Activated CD4-positive, alpha-beta memory T cell treated with anti-CD3 and anti-CD28 coated beads, Interleukin-2, amount 10 ng/mL, durations not matched to agents 7 days and 5 days (primary cell): ENCODE results near the gene RABGGTA. TPM values are rescaled to one million over a fixed set of nuclear protein-coding genes. Genes with fewer than 3 reads are reported as not detected.
A peak's percentile ranks its signal among the peaks of the same experiment; 100 is the strongest.

ENCODE experiments used
- CTCF ChIA-PET: fragments of 350-600 bp; sonication (Branson Sonifier 250); formaldehyde crosslinking; loops from one replicate; lab custom pipeline; 2021; ENCODE audit warnings: antibody characterized with exemption, inconsistent platforms; lab: Charles Lee
- POLR2A ChIA-PET: fragments of 350-600 bp; sonication (Branson Sonifier 250); formaldehyde crosslinking; loops from one replicate; lab custom pipeline; 2021; ENCODE audit warnings: antibody characterized with exemption; lab: Charles Lee
- DNase-seq: peaks from one replicate; pipeline ENCODE4 v3.0.0-alpha.2; 2020
- H3K27ac Mint-ChIP-seq: one replicate; pipeline ENCODE4 v1.8.0; 2021; ENCODE audit warnings: mild to moderate bottlenecking, mixed read lengths
- H3K27me3 Mint-ChIP-seq: one replicate; pipeline ENCODE4 v1.8.0; 2021; ENCODE audit warnings: mixed read lengths
- H3K36me3 Mint-ChIP-seq: one replicate; pipeline ENCODE4 v1.8.0; 2021; ENCODE audit warnings: low read depth, mixed read lengths
- H3K4me1 Mint-ChIP-seq: one replicate; pipeline ENCODE4 v1.8.0; 2021; ENCODE audit warnings: mixed read lengths
- H3K4me3 Mint-ChIP-seq: one replicate; pipeline ENCODE4 v1.8.0; 2021; ENCODE audit warnings: mild to moderate bottlenecking, mixed read lengths
- H3K9me3 Mint-ChIP-seq: one replicate; pipeline ENCODE4 v1.8.0; 2021; ENCODE audit warnings: mixed read lengths
- total RNA-seq, 2 experiments: library from RNA; stranded (reverse); gene quantifications; one replicate each; pipeline ENCODE4 v1.2.3, GENCODE V29; 2021

RABGGTA gene
- total RNA-seq, 2 experiments from 2014 or later = 40.2 to 41.0 TPM

GRCh38 chr14:24216345-24216699 lies 55.1 kb downstream of the RABGGTA start:
- no peaks in the 10 kb centered on the region for H3K27me3 Mint-ChIP-seq
- DNase-seq = no peak
- ChIA-PET CTCF (interaction anchor here (1.0 to 3.4 kb wide), 22 partner anchors 9 to 220 kb away, joined by 3 to 33 read pairs (median 8); partner anchors contain the start of genes CIDEB, DCAF11, IPO4 and IRF9), POLR2A (interaction anchor here (0.7 to 14.0 kb wide), 29 partner anchors 8 to 216 kb away, joined by 3 to 186 read pairs (median 5); partner anchors contain the start of genes CARMIL3, CIDEB, DCAF11 and DHRS1)
- H3K36me3 Mint-ChIP-seq = peaks cover 37% of the 10 kb centered on the region
- H3K27ac Mint-ChIP-seq = peak overlapping the region; percentile 95
- no peaks in the 10 kb centered on the region for H3K9me3 Mint-ChIP-seq
- peak overlapping the region; percentile 88 for H3K4me3 Mint-ChIP-seq
- H3K4me1 Mint-ChIP-seq = peaks cover 58% of the 10 kb centered on the region

Other genes starting within 250 kb of the RABGGTA start
- gene CARMIL3, start 219.6 kb downstream of the RABGGTA start, total RNA-seq = 1 to 10 TPM; 3.7 to 4.2 TPM
- gene CPNE6, start 200.0 kb downstream of the RABGGTA start, total RNA-seq = not detected
- gene PCK2, start 177.3 kb downstream of the RABGGTA start, total RNA-seq = 10 to 100 TPM; 88.5 to 90.6 TPM
- gene DCAF11, start 156.8 kb downstream of the RABGGTA start, total RNA-seq = 10 to 100 TPM; 94.1 to 98.2 TPM
- gene NRL, start 156.6 kb downstream of the RABGGTA start, total RNA-seq = 1 to 10 TPM; 2.1 to 2.4 TPM
- 1 to 10 TPM; 1.3 to 1.4 TPM for gene FITM1, start 140.9 kb downstream of the RABGGTA start, total RNA-seq
- gene PSME1, start 135.4 kb downstream of the RABGGTA start, total RNA-seq = 100 to 1,000 TPM; 391 to 397 TPM
- 10 to 100 TPM; 45.0 to 51.7 TPM for gene EMC9, start 130.0 kb downstream of the RABGGTA start, total RNA-seq
- gene PSME2, start 125.0 kb downstream of the RABGGTA start, total RNA-seq = 100 to 1,000 TPM; 395 to 405 TPM
- 100 to 1,000 TPM; 122 to 129 TPM for gene RNF31, start 124.1 kb downstream of the RABGGTA start, total RNA-seq
- gene IRF9, start 110.3 kb downstream of the RABGGTA start, total RNA-seq = 100 to 1,000 TPM; 262 to 267 TPM
- gene REC8, start 99.5 kb downstream of the RABGGTA start, total RNA-seq = 10 to 100 TPM; 48.0 to 51.9 TPM
- 10 to 100 TPM; 24.0 to 26.2 TPM for gene IPO4, start 82.8 kb downstream of the RABGGTA start, total RNA-seq
- gene TM9SF1, start 76.2 kb downstream of the RABGGTA start, total RNA-seq = 10 to 100 TPM; 30.8 to 35.1 TPM
- gene TSSK4, start 65.9 kb downstream of the RABGGTA start, total RNA-seq = under 1 TPM; 0.48 to 0.76 TPM
- 10 to 100 TPM; 92.9 to 97.9 TPM for gene CHMP4A, start 58.1 kb downstream of the RABGGTA start, total RNA-seq
- gene MDP1, start 55.5 kb downstream of the RABGGTA start, total RNA-seq = 10 to 100 TPM; 13.5 to 17.0 TPM
- 100 to 1,000 TPM; 190 to 197 TPM for gene NEDD8, start 39.2 kb downstream of the RABGGTA start, total RNA-seq
- gene GMPR2, start 38.7 kb downstream of the RABGGTA start, total RNA-seq = 10 to 100 TPM; 78.1 to 90.3 TPM
- gene TINF2, start 29.0 kb downstream of the RABGGTA start, total RNA-seq = 100 to 1,000 TPM; 133 to 139 TPM
- gene TGM1, start 8.4 kb downstream of the RABGGTA start, total RNA-seq = 1 to 10 TPM; 4.0 to 4.4 TPM
- 10 to 100 TPM; 31.6 to 33.4 TPM for gene DHRS1, start 28.2 kb upstream of the RABGGTA start, total RNA-seq
- 10 to 100 TPM; 25.8 to 27.7 TPM for gene NOP9, start 28.3 kb upstream of the RABGGTA start, total RNA-seq
- 10 to 100 TPM; 38.4 to 39.6 TPM for gene CIDEB, start 36.4 kb upstream of the RABGGTA start, total RNA-seq
- 10 to 100 TPM; 18.5 to 19.6 TPM for gene LTB4R2, start 38.5 kb upstream of the RABGGTA start, total RNA-seq
- gene LTB4R, start 39.9 kb upstream of the RABGGTA start, total RNA-seq = 10 to 100 TPM; 36.1 to 37.9 TPM
- 1 to 10 TPM; 4.5 to 5.9 TPM for gene ADCY4, start 63.5 kb upstream of the RABGGTA start, total RNA-seq
- gene RIPK3, start 68.4 kb upstream of the RABGGTA start, total RNA-seq = 10 to 100 TPM; 37.3 to 38.0 TPM
- gene NFATC4, start 96.6 kb upstream of the RABGGTA start, total RNA-seq = not detected
- under 1 TPM; 0.18 TPM for gene NYNRIN, start 127.4 kb upstream of the RABGGTA start, total RNA-seq
- 1 to 10 TPM; 8.6 to 9.5 TPM for gene CBLN3, start 158.1 kb upstream of the RABGGTA start, total RNA-seq
- gene KHNYN, start 158.4 kb upstream of the RABGGTA start, total RNA-seq = 10 to 100 TPM; 96.0 to 99.5 TPM
- gene SDR39U1, start 171.2 kb upstream of the RABGGTA start, total RNA-seq = 10 to 100 TPM; 38.5 to 41.6 TPM
- gene CMA1, start 236.7 kb upstream of the RABGGTA start, total RNA-seq = not detected